ENCODE measurements around the gene RIMBP2. TPM values are rescaled to one million over a fixed set of nuclear protein-coding genes. Genes with fewer than 3 reads are reported as not detected.

RIMBP2 gene
- total RNA-seq, 4 donors from 2014 or later, result 0.29 to 8.2 (median 5.6) TPM

- intact Hi-C loops (cut with DNase I; ENCODE audit: low total_unique reads), result no loop called here
- H3K27me3 ChIP-seq, result no peaks in the 10 kb centered on the region
- no peak for DNase-seq
- no peaks in the 10 kb centered on the region for H3K36me3 ChIP-seq
- H3K4me1 ChIP-seq, result no peaks in the 10 kb centered on the region
- no peaks in the 10 kb centered on the region for H3K9me3 ChIP-seq
- TF ChIP-seq POLR2A (IDR thresholded peaks at IDR 0.05), result no peak
- H3K4me3 ChIP-seq, result no peak overlapping the region
- H3K27ac ChIP-seq, result no peak overlapping the region
Measured at GRCh38 chr12:130494736-130495135, 221.4 kb downstream of the RIMBP2 start.

- H3K27ac ChIP-seq, result no peak overlapping the region
- DNase-seq, result no peak
- no peak for TF ChIP-seq POLR2A (IDR thresholded peaks at IDR 0.05)
- no peaks in the 10 kb centered on the region for H3K4me1 ChIP-seq
- intact Hi-C loops (cut with DNase I; ENCODE audit: low total_unique reads), result no loop called here
- no peaks in the 10 kb centered on the region for H3K9me3 ChIP-seq
- no peaks in the 10 kb centered on the region for H3K27me3 ChIP-seq
- H3K36me3 ChIP-seq, result no peaks in the 10 kb centered on the region
- no peak overlapping the region for H3K4me3 ChIP-seq
Measured at GRCh38 chr12:130493951-130494350, 222.1 kb downstream of the RIMBP2 start.

- TF ChIP-seq POLR2A (IDR thresholded peaks at IDR 0.05) (no peak), CTCF (IDR thresholded peaks at IDR 0.05) (no peak)
- no peaks in the 10 kb centered on the region for H3K4me1 ChIP-seq
- H3K27me3 ChIP-seq, result no peaks in the 10 kb centered on the region
- H3K9me3 ChIP-seq, result no peaks in the 10 kb centered on the region
- DNase-seq, result no peak
- H3K27ac ChIP-seq, result no peak overlapping the region
- intact Hi-C loops (cut with DNase I; ENCODE audit: low total_unique reads), result no loop called here
- no peaks in the 10 kb centered on the region for H3K36me3 ChIP-seq
- no peak overlapping the region for H3K4me3 ChIP-seq
Measured at GRCh38 chr12:130491421-130492357, 224.4 kb downstream of the RIMBP2 start.

- H3K27me3 ChIP-seq, result no peaks in the 10 kb centered on the region
- no peak overlapping the region for H3K4me3 ChIP-seq
- H3K27ac ChIP-seq, result no peak overlapping the region
- no peak for DNase-seq
- H3K9me3 ChIP-seq, result no peaks in the 10 kb centered on the region
- no peak for TF ChIP-seq POLR2A (IDR thresholded peaks at IDR 0.05)
- H3K36me3 ChIP-seq, result no peaks in the 10 kb centered on the region
- intact Hi-C loops (cut with DNase I; ENCODE audit: low total_unique reads), result no loop called here
- H3K4me1 ChIP-seq, result no peaks in the 10 kb centered on the region
Measured at GRCh38 chr12:130490674-130491073, 225.4 kb downstream of the RIMBP2 start.

GRCh38 chr12:130489293-130489692 lies 226.8 kb downstream of the RIMBP2 start:
- no peaks in the 10 kb centered on the region for H3K4me1 ChIP-seq
- TF ChIP-seq POLR2A (IDR thresholded peaks at IDR 0.05), result no peak
- intact Hi-C loops (cut with DNase I; ENCODE audit: low total_unique reads), result no loop called here
- DNase-seq, result no peak
- H3K27me3 ChIP-seq, result no peaks in the 10 kb centered on the region
- no peaks in the 10 kb centered on the region for H3K36me3 ChIP-seq
- no peak overlapping the region for H3K4me3 ChIP-seq
- no peaks in the 10 kb centered on the region for H3K9me3 ChIP-seq
- H3K27ac ChIP-seq, result no peak overlapping the region

DNA sequence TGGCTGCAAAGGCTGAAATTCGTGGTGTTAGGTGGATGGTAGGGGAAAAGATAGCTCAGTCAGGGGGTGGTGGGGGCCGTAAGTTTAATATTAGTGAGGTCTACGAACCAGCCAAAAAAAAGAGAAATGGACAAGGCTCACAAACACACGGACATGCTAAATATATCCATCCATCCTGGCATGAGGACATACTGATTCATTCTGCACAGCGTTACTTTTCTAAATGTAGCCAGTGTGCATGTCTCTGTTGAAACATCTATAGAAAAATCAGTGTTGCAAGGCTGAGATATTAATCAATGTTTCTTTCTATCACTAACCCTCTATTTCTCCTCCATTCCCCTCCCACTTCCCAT lies 227.8 kb downstream of the RIMBP2 start:
- H3K36me3 ChIP-seq, result no peaks in the 10 kb centered on the region
- DNase-seq, result no peak
- no peaks in the 10 kb centered on the region for H3K9me3 ChIP-seq
- H3K4me3 ChIP-seq, result no peak overlapping the region
- intact Hi-C loops (cut with DNase I; ENCODE audit: low total_unique reads), result no loop called here
- H3K27me3 ChIP-seq, result no peaks in the 10 kb centered on the region
- no peak for TF ChIP-seq CTCF (IDR thresholded peaks at IDR 0.05)
- TF ChIP-seq POLR2A (IDR thresholded peaks at IDR 0.05), result no peak
- no peak overlapping the region for H3K27ac ChIP-seq
- no peaks in the 10 kb centered on the region for H3K4me1 ChIP-seq

- no peak overlapping the region for H3K4me3 ChIP-seq
- no peaks in the 10 kb centered on the region for H3K36me3 ChIP-seq
- DNase-seq, result no peak
- TF ChIP-seq POLR2A (IDR thresholded peaks at IDR 0.05), result no peak
- TF ChIP-seq CTCF (IDR thresholded peaks at IDR 0.05), result no peak
- no peaks in the 10 kb centered on the region for H3K9me3 ChIP-seq
- no peak overlapping the region for H3K27ac ChIP-seq
- intact Hi-C loops (cut with DNase I; ENCODE audit: low total_unique reads), result no loop called here
- no peaks in the 10 kb centered on the region for H3K27me3 ChIP-seq
- no peaks in the 10 kb centered on the region for H3K4me1 ChIP-seq
Measured at GRCh38 chr12:130487636-130488357, 228.3 kb downstream of the RIMBP2 start.

Data from uterus (tissue), 4 donors.